SK-N-SH (cell line): ENCODE measurements around the gene UBE2Q1. TPM values are rescaled to one million over a fixed set of nuclear protein-coding genes. Genes with fewer than 3 reads are reported as not detected.

ENCODE experiments used
- CTCF ChIA-PET: fragments of 300-600, 350-600 bp; formaldehyde crosslinking; extraction: SDS; loops from one replicate; lab custom pipeline; 2021; lab: Yijun Ruan, JAX
- POLR2A ChIA-PET: fragments of 350-600 bp; sonication (Branson Sonifier 250); formaldehyde crosslinking; extraction: SDS; loops from one replicate; lab custom pipeline; 2020; ENCODE audit warnings: antibody characterized with exemption, inconsistent platforms; lab: Yijun Ruan, JAX
- DNase-seq: peaks from one replicate; pipeline ENCODE4 v3.0.0; 2012
- H2AFZ ChIP-seq: fragments of 200-600 bp; sonication (generic); 2 replicates; pipeline ENCODE4 v1.8.1; 2016; ENCODE audit warnings: antibody characterized with exemption, mild to moderate bottlenecking, low read depth
- H3F3A ChIP-seq: fragments of 200-600 bp; sonication (generic); replicated peaks from 2 replicates; pipeline ENCODE3; 2016; ENCODE audit warnings: antibody characterized with exemption, mild to moderate bottlenecking; ENCODE audit not compliant: insufficient read depth
- H3K27ac ChIP-seq, 2 experiments: fragments of 200-500 bp in 1 of 2; fragments of 200-600 bp in 1 of 2; sonication (Bioruptor generic) in 1 of 2; sonication (generic), shearing (Covaris generic) in 1 of 2; 2 replicates each; pipeline versions ENCODE4 v1.5.1 to v1.6.1; 2014 to 2016; ENCODE audit warnings: low read depth in 2 of 2, inconsistent platforms in 1 of 2, low read length in 1 of 2, mild to moderate bottlenecking in 1 of 2, mixed read lengths in 1 of 2
- H3K27me3 ChIP-seq: fragments of 200-600 bp; sonication (generic), shearing (Covaris generic); 2 replicates; pipeline ENCODE4 v1.6.1; 2016; ENCODE audit warnings: mixed run types; ENCODE audit not compliant: insufficient read depth
- H3K36me3 ChIP-seq, 2 experiments: fragments of 200-500 bp in 1 of 2; fragments of 200-600 bp in 1 of 2; sonication (Bioruptor generic) in 1 of 2; sonication (generic) in 1 of 2; replicated peaks in 1 of 2; 2 replicates each; pipeline versions ENCODE3 to v1.5.1; 2014 to 2016; ENCODE audit warnings: low read length in 1 of 2, mild to moderate bottlenecking in 1 of 2; ENCODE audit not compliant: insufficient read depth in 2 of 2, control insufficient read depth in 1 of 2
- H3K4me1 ChIP-seq, 2 experiments: fragments of 200-500 bp in 1 of 2; fragments of 200-600 bp in 1 of 2; sonication (Bioruptor generic) in 1 of 2; sonication (generic), shearing (Covaris generic) in 1 of 2; 2 replicates each; pipeline versions ENCODE4 v1.5.1 to v1.6.1; 2014 to 2016; ENCODE audit warnings: low read depth in 1 of 2, low read length in 1 of 2, mixed run types in 1 of 2; ENCODE audit not compliant: insufficient read depth in 2 of 2, control insufficient read depth in 1 of 2
- H3K4me2 ChIP-seq: fragments of 200-600 bp; sonication (generic), shearing (Covaris generic); 2 replicates; pipeline ENCODE4 v1.6.1; 2017; ENCODE audit warnings: mixed run types
- H3K4me3 ChIP-seq, 2 experiments: fragments of 200-500 bp in 1 of 2; fragments of 200-600 bp in 1 of 2; sonication (Bioruptor generic) in 1 of 2; sonication (generic), shearing (Covaris generic) in 1 of 2; 2 replicates each; pipeline versions ENCODE4 v1.5.1 to v1.8.1; 2014 to 2016; ENCODE audit warnings: low read depth in 2 of 2, inconsistent platforms in 1 of 2, low read length in 1 of 2, mild to moderate bottlenecking in 1 of 2, mixed read lengths in 1 of 2, moderate library complexity in 1 of 2
- H3K79me2 ChIP-seq: fragments of 200-600 bp; sonication (generic); 2 replicates; pipeline ENCODE4 v1.8.1; 2017; ENCODE audit warnings: mild to moderate bottlenecking; ENCODE audit not compliant: insufficient read depth
- H3K9ac ChIP-seq: fragments of 200-600 bp; sonication (generic); 2 replicates; pipeline ENCODE4 v1.6.1; 2017; ENCODE audit warnings: mixed run types
- H3K9me2 ChIP-seq: fragments of 200-600 bp; sonication (generic); 2 replicates; pipeline ENCODE4 v1.6.1; 2017; ENCODE audit warnings: mixed run types
- H3K9me3 ChIP-seq: fragments of 200-600 bp; sonication (generic); 2 replicates; pipeline ENCODE4 v1.6.1; 2017; ENCODE audit warnings: mixed run types, mild to moderate bottlenecking, moderate library complexity
- H4K20me1 ChIP-seq: fragments of 200-600 bp; sonication (generic); 2 replicates; pipeline ENCODE4 v1.6.1; 2017; ENCODE audit warnings: mild to moderate bottlenecking, mixed run types; ENCODE audit not compliant: insufficient read depth
- FOSL2 ChIP-seq: IDR thresholded peaks from 2 replicates; pipeline ENCODE4 v1.4.0; 2012; ENCODE audit warnings: low read depth, mild to moderate bottlenecking, moderate library complexity, borderline replicate concordance
- FOXJ3 ChIP-seq: sonication (generic); formaldehyde crosslinking; IDR thresholded peaks from 2 replicates; pipeline ENCODE4 v1.5.1; 2020; ENCODE audit warnings: mild to moderate bottlenecking, missing genetic modification reagents
- FOXM1 ChIP-seq: IDR thresholded peaks from 2 replicates; pipeline ENCODE4 v1.4.0; 2012; ENCODE audit warnings: low read depth, mild to moderate bottlenecking
- GATA2 ChIP-seq: sonication (generic); formaldehyde crosslinking; IDR thresholded peaks from 2 replicates; pipeline ENCODE4 v1.5.0; 2020; ENCODE audit warnings: mild to moderate bottlenecking, missing genetic modification reagents
- MXI1 ChIP-seq: IDR thresholded peaks from 2 replicates; pipeline ENCODE4 v1.6.1; 2012; ENCODE audit warnings: mild to moderate bottlenecking, low read depth, low read length, improper control_type of control experiment
- NFIC ChIP-seq: IDR thresholded peaks from 2 replicates; pipeline ENCODE4 v1.4.0; 2012; ENCODE audit warnings: borderline replicate concordance
- NRF1 ChIP-seq: IDR thresholded peaks from 2 replicates; pipeline ENCODE4 v1.6.1; 2012; ENCODE audit warnings: low read depth, mild to moderate bottlenecking, low read length
- RAD21 ChIP-seq: IDR thresholded peaks from 2 replicates; pipeline ENCODE4 v1.6.1; 2012; ENCODE audit warnings: mild to moderate bottlenecking, low read length
- RFX5 ChIP-seq: IDR thresholded peaks from 2 replicates; pipeline ENCODE4 v1.6.1; 2012; ENCODE audit warnings: mild to moderate bottlenecking, improper control_type of control experiment, low read length
- SIN3A ChIP-seq: IDR thresholded peaks from 2 replicates; pipeline ENCODE4 v1.6.1; 2012; ENCODE audit warnings: low read depth, mild to moderate bottlenecking, low read length, moderate library complexity, borderline replicate concordance
- SMC3 ChIP-seq: IDR thresholded peaks from 2 replicates; pipeline ENCODE4 v1.6.1; 2012; ENCODE audit warnings: low read depth, low read length, improper control_type of control experiment
- TCF12 ChIP-seq: IDR thresholded peaks from 2 replicates; pipeline ENCODE4 v1.4.0; 2012
- WGBS: methylation state at CpG from one replicate; pipeline ENCODE4 v1.1.6; 2017; ENCODE audit warnings: low lambda C conversion rate; 5-methylcytosine and 5-hydroxymethylcytosine counted together
- polyA plus RNA-seq, 3 experiments: library from polyadenylated mRNA; depleted of rRNA; stranded (reverse); fragments of >200 nt; gene quantifications; 2 replicates each; pipeline ENCODE4 v1.2.3, GENCODE V29; 2012
- TF ChIP-seq, protein P1 (sequence below): fragments of 150-350 bp; IDR thresholded peaks from 2 replicates; pipeline ENCODE4 v1.6.1; 2016; ENCODE audit warnings: mild to moderate bottlenecking, low read depth, low read length
- TF ChIP-seq, protein P2 (sequence below): IDR thresholded peaks from 2 replicates; pipeline ENCODE4 v1.4.0; 2012; ENCODE audit warnings: low read depth, borderline replicate concordance
- TF ChIP-seq, protein P3 (sequence below): IDR thresholded peaks from 2 replicates; pipeline ENCODE4 v1.4.0; 2012; ENCODE audit warnings: low read depth

UBE2Q1 gene
- polyA plus RNA-seq, 1 of the 3 experiments (the other 2 are of a cell fraction), result 12.5 TPM

DNA sequence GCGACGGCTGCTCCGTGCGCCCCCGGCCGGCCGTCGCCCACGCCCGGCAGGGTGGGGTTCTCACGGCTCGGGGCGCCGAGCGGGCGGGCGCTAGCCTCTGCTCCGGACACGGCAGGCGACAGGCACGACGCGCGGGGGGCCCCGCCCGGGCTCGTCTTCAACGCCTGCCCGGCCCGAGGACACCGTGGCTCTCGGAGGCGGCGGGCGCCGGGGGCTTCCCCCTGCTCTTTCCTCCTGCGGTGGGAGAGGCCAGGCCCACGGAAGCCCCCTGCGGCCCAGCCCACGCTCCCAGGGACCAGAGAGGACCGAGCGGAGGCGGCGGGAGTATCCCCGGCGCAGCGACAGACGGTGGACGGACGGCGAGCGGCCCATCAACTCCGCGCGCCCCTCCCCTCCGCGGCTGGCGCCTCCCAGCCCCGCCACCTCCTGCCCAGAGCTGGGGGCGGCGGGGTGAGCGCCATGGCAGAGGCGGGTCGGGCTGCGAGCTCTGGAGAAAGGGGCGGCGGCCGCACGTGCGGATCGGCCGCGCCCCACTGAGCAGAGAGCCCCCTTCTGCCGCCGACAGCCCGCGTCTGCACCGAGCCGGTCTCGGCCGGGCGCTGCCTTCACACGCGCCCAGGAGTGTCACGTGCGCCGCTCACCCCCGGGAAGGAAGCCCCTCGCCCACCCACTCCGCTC is 56.3 kb downstream of the UBE2Q1 start, which contains the start of the genes SHE and TDRD10:
TSS of gene SHE (minus strand) at position 347 of the 678 bp plus-strand sequence. CDS start 386 bp downstream, outside the sequence.
TSS of gene TDRD10 (plus strand) at position 154 of the 678 bp plus-strand sequence. CDS start 4,685 bp downstream, outside the sequence.
- Histone ChIP-seq H3K9me3 (no peaks in the 10 kb centered on the region), H3F3A (no peaks in the 10 kb centered on the region), H3K4me1 (no peaks in the 10 kb centered on the region), H3K4me2 (no peak within 1 kb of the TSS), H3K27me3 (peaks cover 57% of the 10 kb centered on the region), H3K27ac (no peak within 1 kb of the TSS), H3K9ac (no peak within 1 kb of the TSS), H4K20me1 (no peaks in the 10 kb centered on the region), H3K9me2 (no peaks in the 10 kb centered on the region), H3K79me2 (no peaks in the 10 kb centered on the region), H3K36me3 (no peaks in the 10 kb centered on the region), H2AFZ (no peak within 1 kb of the TSS), H3K4me3 (peak within 1 kb of the TSS in 1 of 2 experiments; percentile 14; a peak in 1 of 4 replicates)
- WGBS, result 45% methylated on average over 12 of the region's 90 CpGs
- ChIA-PET CTCF (interaction anchor here (0.6 to 2.8 kb wide), 2 partner anchors 13 to 23 kb away, joined by 3 to 17 read pairs; no protein-coding TSS in a partner anchor), POLR2A (no interaction called here)
- DNase-seq, result peak; percentile 75
- TF ChIP-seq NFIC (no peak), SMC3 (no peak), MXI1 (no peak), SIN3A (no peak), FOXJ3 (CRISPR knock-in tag) (no peak), FOXM1 (no peak), RFX5 (no peak), TCF12 (no peak), GATA2 (no peak), NRF1 (no peak), RAD21 (no peak), FOSL2 (no peak)
- TF ChIP-seq, protein P1, sequence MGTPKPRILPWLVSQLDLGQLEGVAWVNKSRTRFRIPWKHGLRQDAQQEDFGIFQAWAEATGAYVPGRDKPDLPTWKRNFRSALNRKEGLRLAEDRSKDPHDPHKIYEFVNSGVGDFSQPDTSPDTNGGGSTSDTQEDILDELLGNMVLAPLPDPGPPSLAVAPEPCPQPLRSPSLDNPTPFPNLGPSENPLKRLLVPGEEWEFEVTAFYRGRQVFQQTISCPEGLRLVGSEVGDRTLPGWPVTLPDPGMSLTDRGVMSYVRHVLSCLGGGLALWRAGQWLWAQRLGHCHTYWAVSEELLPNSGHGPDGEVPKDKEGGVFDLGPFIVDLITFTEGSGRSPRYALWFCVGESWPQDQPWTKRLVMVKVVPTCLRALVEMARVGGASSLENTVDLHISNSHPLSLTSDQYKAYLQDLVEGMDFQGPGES, result no peak
- TF ChIP-seq, protein P2, sequence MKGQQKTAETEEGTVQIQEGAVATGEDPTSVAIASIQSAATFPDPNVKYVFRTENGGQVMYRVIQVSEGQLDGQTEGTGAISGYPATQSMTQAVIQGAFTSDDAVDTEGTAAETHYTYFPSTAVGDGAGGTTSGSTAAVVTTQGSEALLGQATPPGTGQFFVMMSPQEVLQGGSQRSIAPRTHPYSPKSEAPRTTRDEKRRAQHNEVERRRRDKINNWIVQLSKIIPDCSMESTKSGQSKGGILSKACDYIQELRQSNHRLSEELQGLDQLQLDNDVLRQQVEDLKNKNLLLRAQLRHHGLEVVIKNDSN, result no peak
- TF ChIP-seq, protein P3, sequence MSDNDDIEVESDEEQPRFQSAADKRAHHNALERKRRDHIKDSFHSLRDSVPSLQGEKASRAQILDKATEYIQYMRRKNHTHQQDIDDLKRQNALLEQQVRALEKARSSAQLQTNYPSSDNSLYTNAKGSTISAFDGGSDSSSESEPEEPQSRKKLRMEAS, result no peak
